NCI-H2107 treated with DMSO at 0.1 percent for 48 hours (cell line): ENCODE data around the gene S1PR4.
A peak's percentile ranks its signal among the peaks of the same experiment; 100 is the strongest.
"Not testable (repeated sequence)": the region's sequence is repeated elsewhere in the genome, so short reads cannot be mapped to it uniquely, and the experiment has no call there.

Experiments used
- DNase-seq: peaks from one replicate; lab custom pipeline; 2025; ENCODE audit not compliant: unreplicated experiment; lab: John Stamatoyannopoulos, UW

Gene S1PR4

GRCh38 chr19:3151563-3152418, 26.8 kb upstream of the S1PR4 start:
- no peak for DNase-seq

- no peak for DNase-seq
These were observed 26.2 kb upstream of the S1PR4 start for GRCh38 chr19:3152419-3152780.

DNA sequence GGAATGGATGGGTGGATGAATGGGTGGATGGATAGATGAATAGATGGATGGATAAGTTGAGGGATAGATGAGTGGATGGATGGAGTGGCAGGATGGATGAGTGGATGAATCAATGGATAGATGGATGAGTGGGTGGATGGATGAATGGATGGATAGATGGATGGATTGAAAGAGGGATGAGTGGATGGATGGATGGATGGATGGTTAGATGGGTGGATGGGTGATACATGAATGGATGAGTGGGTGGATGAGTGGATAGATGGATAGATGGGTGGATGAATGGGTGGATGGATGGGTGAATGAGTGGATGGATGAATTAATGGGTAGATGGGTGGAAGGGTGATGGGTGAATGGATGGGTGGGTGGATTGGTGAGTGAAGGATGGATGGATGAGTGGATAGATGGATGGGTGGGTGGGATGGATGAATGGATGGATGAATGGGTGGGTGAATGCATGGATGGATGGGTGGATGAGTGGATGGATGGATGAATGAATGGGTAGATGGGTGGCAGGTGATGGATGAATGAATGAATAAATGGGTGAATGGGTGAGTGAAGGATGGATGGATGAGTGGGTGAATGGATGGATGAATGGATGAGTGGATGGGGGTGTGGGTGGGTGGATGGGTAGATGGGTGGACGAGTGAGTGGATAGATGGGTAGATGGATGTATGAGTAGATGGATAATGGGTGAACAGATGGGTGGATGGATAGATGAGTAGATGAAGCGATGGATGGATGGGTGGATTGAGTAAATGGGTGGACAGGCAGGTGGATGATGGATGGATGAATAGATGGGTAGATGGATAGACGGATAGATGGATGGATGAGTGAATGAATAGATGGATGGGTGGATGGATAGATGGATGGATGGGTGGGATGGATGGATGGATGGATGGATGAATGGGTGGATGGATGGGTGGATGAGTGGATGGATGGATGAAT, 25.0 kb upstream of the S1PR4 start:
- DNase-seq = no peak

DNA sequence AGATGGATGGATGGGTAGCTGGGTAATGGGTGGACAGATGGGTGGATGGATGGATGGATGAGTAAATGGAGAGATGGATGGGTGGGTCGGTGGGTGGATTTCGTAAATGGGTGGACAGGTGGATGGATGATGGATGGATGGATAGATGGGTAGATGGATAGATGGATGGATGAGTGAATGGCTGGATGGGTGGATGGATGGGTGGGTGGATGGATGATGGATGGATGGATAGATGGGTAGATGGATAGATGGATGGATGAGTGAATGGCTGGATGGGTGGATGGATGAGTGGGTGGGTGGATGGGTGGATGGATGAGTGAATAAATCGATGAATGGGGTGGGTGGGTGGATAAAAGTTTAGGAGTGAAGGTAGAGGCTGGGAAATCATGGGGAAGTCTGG, 24.1 kb upstream of the S1PR4 start:
- not testable (repeated sequence) for DNase-seq

DNA sequence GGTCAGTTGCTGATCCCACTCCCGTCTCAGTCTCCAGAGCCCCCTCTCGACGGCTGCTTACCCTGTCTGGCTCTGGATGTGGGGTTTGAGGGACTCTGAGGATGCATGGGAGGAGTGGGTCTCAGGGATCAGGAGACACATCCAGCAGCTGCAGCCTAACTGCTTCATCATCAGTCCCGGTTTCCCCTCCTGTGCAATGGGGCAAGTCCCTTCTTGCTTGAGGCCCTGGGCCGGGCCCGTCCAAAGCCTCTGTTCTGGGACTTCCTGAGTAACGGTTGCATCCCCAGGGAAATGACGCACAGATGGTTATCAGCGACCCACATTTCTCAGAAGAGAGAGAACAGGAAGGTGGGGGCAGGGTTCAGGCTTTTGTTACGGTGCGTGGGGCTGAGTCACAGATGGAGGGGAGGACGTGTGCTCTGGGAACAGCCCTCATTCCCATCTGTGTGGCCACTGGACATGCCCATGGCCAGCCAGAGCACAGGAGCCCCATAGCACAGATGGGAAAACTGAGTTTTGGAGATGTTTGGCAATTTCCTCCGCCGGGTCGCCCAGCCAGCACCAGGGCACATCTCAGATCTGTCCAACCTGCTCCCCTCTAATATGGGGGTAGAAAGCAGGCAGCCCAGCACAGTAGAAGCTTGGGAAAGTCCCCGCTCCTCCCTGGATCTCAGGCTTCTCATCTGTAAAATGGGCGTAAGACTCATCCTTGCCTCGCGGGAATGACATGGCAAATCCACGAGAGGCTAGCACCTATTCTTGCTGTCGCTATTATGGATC, 23.4 kb upstream of the S1PR4 start:
- no peak for DNase-seq

- DNase-seq = no peak
These were observed 21.3 kb upstream of the S1PR4 start for GRCh38 chr19:3157096-3157845.

DNA sequence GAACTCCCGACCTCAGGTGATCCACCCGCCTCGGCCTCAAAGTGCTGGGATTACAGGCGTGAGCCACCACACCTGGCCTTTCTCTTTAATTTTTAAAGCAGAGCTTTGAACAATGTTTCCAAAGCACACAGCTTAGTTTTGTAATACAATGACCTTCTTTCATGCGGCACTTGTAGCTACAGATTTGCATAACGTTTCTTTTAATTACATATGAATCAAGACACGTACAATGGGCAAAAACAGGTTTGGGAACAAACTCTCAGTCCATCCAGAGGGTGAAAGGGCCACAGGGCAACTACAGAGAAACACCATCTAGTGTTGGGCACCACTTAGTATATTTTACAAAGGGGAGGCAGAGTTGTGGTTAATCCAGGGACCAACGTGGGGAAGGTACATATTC, 19.0 kb upstream of the S1PR4 start:
- DNase-seq = no peak

DNA sequence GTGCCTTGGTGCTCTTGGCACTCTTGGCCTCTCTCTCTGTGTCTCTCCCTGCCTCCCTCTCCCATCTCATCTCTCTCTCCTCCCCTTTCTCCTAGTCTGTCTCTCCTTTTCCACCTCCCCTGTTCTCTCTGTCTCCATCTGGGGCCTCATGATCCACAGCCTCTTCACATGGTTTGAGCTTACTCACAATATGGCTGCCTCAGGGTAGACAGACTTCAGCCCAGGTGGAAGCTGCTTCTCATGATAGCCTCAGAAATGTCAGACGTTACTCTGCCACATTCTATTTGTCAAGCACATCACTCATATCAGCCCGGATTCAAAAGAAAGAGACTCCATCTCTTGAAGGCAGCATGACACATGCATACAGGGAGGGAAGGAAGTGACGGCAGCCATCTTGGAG, 18.4 kb upstream of the S1PR4 start:
- DNase-seq = no peak

DNA sequence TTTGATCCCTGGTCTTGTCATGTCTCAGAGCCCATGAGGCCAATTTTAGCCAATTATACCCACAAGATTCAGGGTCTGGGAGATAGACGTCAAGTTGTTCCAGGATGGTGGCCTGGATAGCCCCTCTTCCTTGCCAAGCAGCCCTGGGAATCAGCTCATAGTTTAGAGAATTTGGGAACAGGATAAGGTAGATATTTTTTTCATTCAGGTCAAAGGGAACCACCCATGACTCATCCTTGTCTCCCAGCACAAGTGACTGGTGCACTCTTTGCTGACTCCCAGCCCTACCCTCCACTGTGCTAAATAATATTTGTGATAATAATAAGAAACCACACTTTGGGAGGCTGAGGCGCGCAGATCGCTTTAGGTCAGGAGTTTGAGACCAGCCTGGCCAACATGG, 17.1 kb upstream of the S1PR4 start:
- no peak for DNase-seq

- no peak for DNase-seq
These were observed 15.9 kb upstream of the S1PR4 start for GRCh38 chr19:3162418-3163229.

DNA sequence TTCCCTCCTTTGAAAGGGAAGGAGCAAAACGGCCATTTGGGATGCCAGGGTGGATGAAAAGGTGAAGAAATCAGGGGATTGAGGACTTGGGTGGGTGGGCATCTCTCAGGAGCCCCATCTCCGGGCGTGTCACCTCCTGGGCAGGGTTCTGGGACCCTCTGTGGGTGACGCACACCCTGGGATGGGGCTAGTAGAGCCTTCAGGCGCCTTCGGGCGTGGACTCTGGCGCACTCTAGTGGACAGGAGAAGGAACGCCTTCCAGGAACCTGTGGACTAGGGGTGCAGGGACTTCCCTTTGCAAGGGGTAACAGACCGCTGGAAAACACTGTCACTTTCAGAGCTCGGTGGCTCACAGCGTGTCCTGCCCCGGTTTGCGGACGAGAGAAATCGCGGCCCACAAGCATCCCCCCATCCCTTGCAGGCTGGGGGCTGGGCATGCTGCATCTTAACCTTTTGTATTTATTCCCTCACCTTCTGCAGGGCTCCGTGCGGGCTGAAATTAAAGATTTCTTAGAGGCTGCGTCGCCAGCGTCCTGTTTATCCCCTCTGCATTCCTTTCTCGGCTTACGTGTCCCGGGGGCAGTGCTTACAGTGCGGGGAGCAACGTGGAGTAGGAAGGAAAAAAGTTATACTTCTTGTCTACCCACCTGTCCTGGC, 15.2 kb upstream of the S1PR4 start:
- DNase-seq = peak; percentile 45

GRCh38 chr19:3163943-3164342, 14.6 kb upstream of the S1PR4 start:
- no peak for DNase-seq

DNA sequence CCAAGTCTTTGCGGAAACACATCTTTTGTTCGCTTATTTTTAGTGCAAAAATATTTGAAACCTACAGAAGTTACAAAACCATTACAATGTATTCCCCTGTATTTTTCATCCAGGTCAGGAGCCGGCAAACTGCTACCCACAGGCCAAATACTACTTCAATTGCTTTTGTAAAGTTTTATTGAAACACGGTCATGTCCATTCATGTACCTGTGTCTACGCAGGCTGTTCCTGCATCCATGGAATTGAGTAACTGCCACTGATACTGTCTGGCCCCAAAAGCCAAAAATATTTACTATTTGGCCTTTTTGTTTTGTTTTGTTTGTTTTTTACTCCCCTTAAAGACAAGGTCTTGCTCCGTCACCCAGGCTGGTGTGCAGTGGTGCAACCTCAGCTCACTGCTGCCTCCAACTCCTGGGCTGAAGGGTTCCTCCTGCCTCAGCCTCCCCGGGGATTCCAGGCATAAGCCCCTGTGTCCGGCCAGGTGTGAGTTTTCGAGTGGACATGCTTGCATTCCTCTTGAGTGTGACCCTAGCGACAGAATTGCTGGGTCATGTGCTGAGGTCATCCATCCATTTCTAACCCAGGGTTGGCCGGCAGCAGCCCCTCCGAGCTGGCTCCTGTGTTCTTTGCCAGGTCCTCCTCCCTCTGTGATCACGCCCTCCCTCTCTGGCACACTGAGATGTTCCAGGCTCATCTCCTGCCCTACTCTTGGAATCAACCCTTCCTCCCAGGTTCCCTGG, 10.9 kb upstream of the S1PR4 start:
- no peak for DNase-seq

DNA sequence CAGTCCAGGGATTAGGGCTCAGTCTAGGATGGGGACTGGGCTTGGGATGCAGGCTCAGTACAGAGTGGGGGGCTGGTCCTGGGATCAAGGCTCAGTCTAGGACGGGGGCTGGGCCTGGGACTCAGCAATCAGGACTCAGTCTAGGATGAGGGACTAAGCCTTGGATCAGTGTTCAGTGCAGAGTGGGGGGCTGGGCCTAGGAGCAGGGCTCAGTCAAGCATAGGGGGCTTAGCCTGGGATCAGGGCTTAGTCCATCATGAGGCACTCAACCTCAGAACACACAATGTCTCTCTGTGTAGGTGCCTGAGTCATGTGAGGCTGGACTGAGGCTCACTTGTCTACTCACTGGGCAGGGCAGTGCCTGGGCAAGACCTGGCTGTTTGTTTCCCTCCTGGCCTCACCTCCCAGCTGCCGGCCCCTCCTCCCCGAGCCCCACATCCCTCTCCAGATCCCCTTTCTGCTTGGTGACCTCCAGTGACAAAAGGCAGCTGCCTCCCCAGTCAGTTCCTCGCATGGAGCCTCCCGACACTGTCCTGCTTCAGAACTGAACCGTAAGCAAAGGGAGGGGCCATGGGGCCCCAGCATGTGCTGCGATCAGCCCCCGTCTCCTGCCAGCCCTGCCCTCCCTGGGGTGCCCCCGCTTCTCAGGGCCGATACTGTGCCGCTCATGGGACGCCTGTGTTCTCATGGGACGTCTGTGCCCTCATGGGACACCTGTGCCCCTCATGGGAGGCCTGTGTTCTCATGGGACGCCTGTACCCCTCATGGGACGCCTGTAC, 6.5 kb upstream of the S1PR4 start:
- no peak for DNase-seq

DNA sequence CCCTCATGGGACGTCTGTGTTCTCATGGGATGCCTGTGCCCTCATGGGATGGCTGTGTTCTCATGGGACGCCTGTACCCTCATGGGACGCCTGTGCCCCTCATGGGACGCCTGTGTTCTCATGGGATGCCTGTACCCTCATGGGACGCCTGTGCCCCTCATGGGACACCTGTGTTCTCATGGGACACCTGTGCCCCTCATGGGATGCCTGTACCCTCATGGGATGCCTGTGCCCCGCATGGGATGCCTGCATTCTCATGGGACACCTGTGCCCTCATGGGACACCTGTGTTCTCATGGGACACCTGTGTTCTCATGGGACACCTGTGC, 5.9 kb upstream of the S1PR4 start:
- DNase-seq = not testable (repeated sequence)

GRCh38 chr19:3175781-3176714, 2.5 kb upstream of the S1PR4 start:
- DNase-seq = no peak
